Trophoblast cell (in vitro differentiated cells and primary cell): Measurements from ENCODE around the gene ALLC.

Source experiments
- DNase-seq, 2 donors: peaks; one replicate each; pipeline ENCODE4 v3.0.0-alpha.2; 2016
- H2AFZ ChIP-seq: 2 replicates; pipeline ENCODE4 v1.6.1; 2013; ENCODE audit warnings: low read length, moderate library complexity, mild to moderate bottlenecking; ENCODE audit not compliant: insufficient read depth, poor library complexity
- H2AK5ac ChIP-seq: 2 replicates; pipeline ENCODE4 v1.6.1; 2013; ENCODE audit warnings: mild to moderate bottlenecking, low read length
- H2BK120ac ChIP-seq: 2 replicates; pipeline ENCODE4 v1.6.1; 2013; ENCODE audit warnings: low read length, mild to moderate bottlenecking, moderate library complexity; ENCODE audit not compliant: insufficient read depth, poor library complexity
- H2BK12ac ChIP-seq: 2 replicates; pipeline ENCODE4 v1.6.1; 2013; ENCODE audit warnings: mild to moderate bottlenecking, low read length, moderate library complexity
- H2BK5ac ChIP-seq: 2 replicates; pipeline ENCODE4 v1.6.1; 2013; ENCODE audit warnings: low read length, low read depth, moderate library complexity, mild to moderate bottlenecking; ENCODE audit not compliant: poor library complexity
- H3K14ac ChIP-seq: 2 replicates; pipeline ENCODE4 v1.6.1; 2013; ENCODE audit warnings: mild to moderate bottlenecking, low read length
- H3K18ac ChIP-seq: 2 replicates; pipeline ENCODE4 v1.6.1; 2013; ENCODE audit warnings: mild to moderate bottlenecking, low read length
- H3K23ac ChIP-seq: 2 replicates; pipeline ENCODE4 v1.6.1; 2013; ENCODE audit warnings: low read length
- H3K27ac ChIP-seq: 2 replicates; pipeline ENCODE4 v1.5.1; 2013; ENCODE audit warnings: low read depth, mild to moderate bottlenecking, inconsistent platforms, low read length, moderate library complexity
- H3K27me3 ChIP-seq: 2 replicates; pipeline ENCODE4 v1.6.1; 2013; ENCODE audit warnings: inconsistent platforms, mild to moderate bottlenecking, low read length, moderate library complexity; ENCODE audit not compliant: insufficient read depth
- H3K36me3 ChIP-seq, 2 experiments: 1 replicate in 1 of 2; 2 replicates in 1 of 2; pipeline ENCODE4 v1.6.1; 2013; ENCODE audit warnings: low read length in 2 of 2, mild to moderate bottlenecking in 2 of 2, moderate library complexity in 1 of 2; ENCODE audit not compliant: insufficient read depth in 2 of 2, control insufficient read depth in 1 of 2
- H3K4ac ChIP-seq: 2 replicates; pipeline ENCODE4 v1.6.1; 2013; ENCODE audit warnings: low read depth, mild to moderate bottlenecking, low read length, moderate library complexity
- H3K4me1 ChIP-seq, 2 experiments: 1 replicate in 1 of 2; 2 replicates in 1 of 2; pipeline ENCODE4 v1.6.1; 2013; ENCODE audit warnings: low read length in 2 of 2, mild to moderate bottlenecking in 2 of 2, moderate library complexity in 1 of 2; ENCODE audit not compliant: insufficient read depth in 2 of 2, control insufficient read depth in 1 of 2
- H3K4me2 ChIP-seq: 2 replicates; pipeline ENCODE4 v1.6.1; 2013; ENCODE audit warnings: inconsistent platforms, mild to moderate bottlenecking, low read length, moderate library complexity
- H3K4me3 ChIP-seq: 2 replicates; pipeline ENCODE4 v1.5.1; 2013; ENCODE audit warnings: mild to moderate bottlenecking, low read depth, low read length, inconsistent platforms
- H3K79me1 ChIP-seq: one replicate; pipeline ENCODE4 v1.6.1; 2013; ENCODE audit warnings: low read length
- H3K79me2 ChIP-seq: 2 replicates; pipeline ENCODE4 v1.6.1; 2013; ENCODE audit warnings: low read length, mild to moderate bottlenecking; ENCODE audit not compliant: control insufficient read depth, insufficient read depth, poor library complexity
- H3K9ac ChIP-seq: 2 replicates; pipeline ENCODE4 v1.6.1; 2013; ENCODE audit warnings: mild to moderate bottlenecking, low read length
- H3K9me3 ChIP-seq: 2 replicates; pipeline ENCODE4 v1.6.1; 2013; ENCODE audit warnings: low read depth, mild to moderate bottlenecking, control low read depth, inconsistent platforms, low read length; ENCODE audit not compliant: insufficient read depth
- H4K12ac ChIP-seq: 2 replicates; pipeline ENCODE4 v1.6.1; 2013; ENCODE audit warnings: low read depth, mild to moderate bottlenecking, low read length, moderate library complexity
- H4K8ac ChIP-seq: 2 replicates; pipeline ENCODE4 v1.6.1; 2013; ENCODE audit warnings: low read depth, mild to moderate bottlenecking, low read length, moderate library complexity
- H4K91ac ChIP-seq: one replicate; pipeline ENCODE4 v1.6.1; 2013; ENCODE audit warnings: low read depth, mild to moderate bottlenecking, low read length, moderate library complexity
- WGBS: extraction: QIAGEN DNeasy Blood & Tissue Kit; methylation state at CpG from one replicate; pipeline ENCODE4 v1.1.7; 2013; ENCODE audit warnings: missing lambda C conversion rate; ENCODE audit not compliant: insufficient read length, insufficient coverage; ENCODE audit errors: extremely low coverage; 5-methylcytosine and 5-hydroxymethylcytosine counted together

The ALLC gene

DNA sequence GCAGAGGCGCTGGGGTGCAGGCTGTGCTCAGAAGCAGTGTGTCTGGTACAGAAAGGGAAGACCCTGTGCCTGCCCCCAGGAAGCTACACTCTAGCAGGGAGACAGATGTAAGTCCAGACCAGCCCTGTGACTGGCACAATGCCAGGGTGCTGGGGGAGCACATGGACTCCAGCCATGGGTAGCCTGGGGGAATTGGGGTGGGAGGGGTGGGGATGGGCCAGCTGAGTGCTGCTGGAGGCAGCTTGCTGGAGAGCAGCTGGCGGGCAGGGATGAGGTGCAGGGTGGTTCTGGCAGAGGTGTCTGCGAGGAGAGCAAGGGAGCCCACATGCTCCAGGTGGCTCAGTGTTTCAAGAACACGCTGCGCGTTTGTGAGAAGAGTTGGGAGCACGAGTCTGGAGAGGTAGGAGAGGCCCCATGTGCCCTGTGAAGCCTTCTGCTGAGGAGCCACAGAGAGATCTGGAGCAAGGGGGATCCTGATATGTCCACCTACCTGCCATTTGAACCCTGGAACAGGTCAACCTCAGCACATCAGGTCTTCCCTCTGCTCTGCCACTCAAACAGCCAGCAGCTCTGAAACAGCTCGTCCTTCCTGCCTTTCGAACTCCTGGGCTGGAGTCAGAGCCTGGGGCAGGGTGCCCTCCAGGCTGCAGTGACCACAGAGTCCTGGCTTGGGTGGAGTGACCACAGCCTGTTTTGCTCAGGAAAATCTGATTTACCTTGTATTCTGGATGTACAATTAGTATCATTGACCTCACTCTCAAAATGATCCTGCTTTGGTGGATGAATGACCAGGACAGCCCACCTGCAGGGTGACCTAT is 15.1 kb downstream of the ALLC start:
- Histone ChIP-seq H2BK12ac (no peak overlapping the region), H3K23ac (no peak overlapping the region), H3K36me3 (no peaks in the 10 kb centered on the region), H4K12ac (no peak overlapping the region), H3K4me2 (no peak overlapping the region), H2AFZ (no peak overlapping the region), H3K27ac (no peak overlapping the region), H3K9me3 (peaks cover 9% of the 10 kb centered on the region), H4K91ac (no peak overlapping the region), H3K79me1 (no peaks in the 10 kb centered on the region), H2AK5ac (no peak overlapping the region), H3K4me3 (no peak overlapping the region), H3K18ac (no peak overlapping the region), H3K9ac (no peak overlapping the region), H3K27me3 (no peaks in the 10 kb centered on the region), H3K79me2 (no peaks in the 10 kb centered on the region), H3K14ac (no peak overlapping the region), H3K4ac (no peak overlapping the region), H2BK120ac (no peak overlapping the region), H2BK5ac (no peak overlapping the region), H4K8ac (no peak overlapping the region), H3K4me1 (no peaks in the 10 kb centered on the region)
- DNase-seq: no peak
- no CpG with 5 or more reads among the region's 9 CpGs for whole genome bisulfite sequencing

GRCh38 chr2:3674066-3674845 is 16.3 kb downstream of the ALLC start:
- Histone ChIP-seq H4K12ac (no peak overlapping the region), H2AK5ac (no peak overlapping the region)
- WGBS: no CpG with 5 or more reads among the region's 9 CpGs

GRCh38 chr2:3675687-3676086 is 17.7 kb downstream of the ALLC start:
- Histone ChIP-seq H3K79me1 (no peaks in the 10 kb centered on the region), H3K4me1 (no peaks in the 10 kb centered on the region), H2AK5ac (no peak overlapping the region), H3K4me2 (no peak overlapping the region), H3K4ac (no peak overlapping the region), H3K4me3 (no peak overlapping the region), H3K18ac (no peak overlapping the region), H3K79me2 (no peaks in the 10 kb centered on the region), H3K23ac (no peak overlapping the region), H4K91ac (no peak overlapping the region), H3K14ac (no peak overlapping the region), H2BK12ac (no peak overlapping the region), H2AFZ (no peak overlapping the region), H3K27ac (no peak overlapping the region), H4K8ac (no peak overlapping the region), H3K36me3 (no peaks in the 10 kb centered on the region), H4K12ac (no peak overlapping the region), H2BK5ac (no peak overlapping the region), H2BK120ac (no peak overlapping the region), H3K9ac (no peak overlapping the region), H3K27me3 (no peaks in the 10 kb centered on the region), H3K9me3 (peaks cover 6% of the 10 kb centered on the region)
- no CpG with 5 or more reads among the region's 4 CpGs for WGBS
- no peak for DNase-seq

More at GRCh38 chr2:3674066-3674845, 16.3 kb downstream of the ALLC start:
- no peak overlapping the region for H2BK5ac ChIP-seq
- no peak for DNase-seq
- no peak overlapping the region for H4K91ac ChIP-seq
- no peaks in the 10 kb centered on the region for H3K79me1 ChIP-seq
- no peak overlapping the region for H3K9ac ChIP-seq
- no peaks in the 10 kb centered on the region for H3K36me3 ChIP-seq
- H3K18ac ChIP-seq: no peak overlapping the region
- no peak overlapping the region for H3K23ac ChIP-seq
- no peak overlapping the region for H2AFZ ChIP-seq
- H3K4ac ChIP-seq: no peak overlapping the region
- H3K4me3 ChIP-seq: no peak overlapping the region
- peaks cover 9% of the 10 kb centered on the region for H3K9me3 ChIP-seq
- H2BK12ac ChIP-seq: no peak overlapping the region
- no peak overlapping the region for H3K4me2 ChIP-seq
- H3K27me3 ChIP-seq: no peaks in the 10 kb centered on the region
- H3K14ac ChIP-seq: no peak overlapping the region
- H3K4me1 ChIP-seq: no peaks in the 10 kb centered on the region
- H3K79me2 ChIP-seq: no peaks in the 10 kb centered on the region
- H3K27ac ChIP-seq: no peak overlapping the region
- H2BK120ac ChIP-seq: no peak overlapping the region
- H4K8ac ChIP-seq: no peak overlapping the region

DNA sequence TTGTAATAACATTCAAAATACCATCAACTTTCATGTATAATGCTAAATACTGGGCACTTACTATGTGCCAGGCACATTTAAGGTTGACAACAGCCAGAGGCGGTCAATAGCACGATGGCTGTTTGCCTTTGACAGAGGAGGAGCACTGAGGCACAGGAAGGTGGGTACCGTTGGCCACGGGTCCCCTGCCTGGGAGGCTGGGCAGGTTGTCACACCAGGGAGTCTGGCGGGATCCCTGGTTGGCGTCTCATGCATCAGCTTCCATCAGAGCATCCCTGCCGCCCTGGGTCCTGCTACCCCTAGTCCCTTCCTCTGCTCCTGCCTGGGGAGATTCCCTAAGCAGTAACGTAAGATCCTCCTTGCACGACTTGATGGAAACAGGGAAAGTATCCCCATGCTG is 19.4 kb downstream of the ALLC start:
- H2BK12ac ChIP-seq: no peak overlapping the region
- H3K9me3 ChIP-seq: peaks cover 6% of the 10 kb centered on the region
- no peaks in the 10 kb centered on the region for H3K79me2 ChIP-seq
- no peaks in the 10 kb centered on the region for H3K4me1 ChIP-seq
- no peak overlapping the region for H3K14ac ChIP-seq
- no peaks in the 10 kb centered on the region for H3K36me3 ChIP-seq
- H4K12ac ChIP-seq: no peak overlapping the region
- no peak overlapping the region for H3K9ac ChIP-seq
- no peak for DNase-seq
- no peak overlapping the region for H2BK120ac ChIP-seq
- H2AK5ac ChIP-seq: no peak overlapping the region
- H3K79me1 ChIP-seq: no peaks in the 10 kb centered on the region
- no peak overlapping the region for H3K4me2 ChIP-seq
- no peak overlapping the region for H3K4me3 ChIP-seq
- no peak overlapping the region for H4K8ac ChIP-seq
- H3K4ac ChIP-seq: no peak overlapping the region
- no CpG with 5 or more reads among the region's 9 CpGs for WGBS
- no peaks in the 10 kb centered on the region for H3K27me3 ChIP-seq
- no peak overlapping the region for H3K18ac ChIP-seq
- no peak overlapping the region for H3K23ac ChIP-seq
- H3K27ac ChIP-seq: no peak overlapping the region
- H2BK5ac ChIP-seq: no peak overlapping the region
- H2AFZ ChIP-seq: no peak overlapping the region
- H4K91ac ChIP-seq: no peak overlapping the region
